Activated T-cell treated with anti-CD3 and anti-CD28 coated beads, Interleukin-2, amount 50 U/mL, for 72 hours (primary cell): ENCODE measurements around the gene SLC19A1. TPM values are rescaled to one million over a fixed set of nuclear protein-coding genes. Genes with fewer than 3 reads are reported as not detected.

ENCODE experiments used
- ATAC-seq, 2 donors: fragments of 150-1000 bp; cut with Tn5 transposase; replicated peaks in 1 of 2; 2 replicates each; pipeline ENCODE4 v1.10.0; 2021; ENCODE audit warnings: moderate library complexity in 2 of 2, mild to moderate bottlenecking in 1 of 2
- DNase-seq, 2 donors: peaks; one replicate each; pipeline ENCODE4 v3.0.0; 2021 to 2022; ENCODE audit warnings: mixed read lengths in 1 of 2
- H3K27ac Mint-ChIP-seq: one replicate; pipeline ENCODE4 v1.8.0; 2022; ENCODE audit warnings: mild to moderate bottlenecking, moderate library complexity, mixed read lengths
- H3K27me3 Mint-ChIP-seq: one replicate; pipeline ENCODE4 v1.8.0; 2022; ENCODE audit warnings: low read depth, mixed read lengths
- H3K36me3 Mint-ChIP-seq, 2 donors: one replicate each; pipeline ENCODE4 v1.8.0; 2022; ENCODE audit warnings: mixed read lengths in 2 of 2, mild to moderate bottlenecking in 1 of 2; ENCODE audit not compliant: insufficient read depth in 2 of 2
- H3K4me1 Mint-ChIP-seq: one replicate; pipeline ENCODE4 v1.8.0; 2022; ENCODE audit warnings: low read depth, mixed read lengths
- H3K4me3 Mint-ChIP-seq, 2 donors: one replicate each; pipeline ENCODE4 v1.8.0; 2022; ENCODE audit warnings: mild to moderate bottlenecking in 2 of 2, mixed read lengths in 2 of 2, moderate library complexity in 2 of 2
- H3K9me3 Mint-ChIP-seq, 2 donors: one replicate each; pipeline ENCODE4 v1.8.0; 2022; ENCODE audit warnings: mixed read lengths in 2 of 2
- total RNA-seq, 2 donors: library from RNA; stranded (reverse); gene quantifications; one replicate each; pipeline ENCODE4 v1.2.3, GENCODE V29; 2022

SLC19A1 gene
- total RNA-seq, 2 donors from 2014 or later = 30.4 to 40.1 TPM

DNA sequence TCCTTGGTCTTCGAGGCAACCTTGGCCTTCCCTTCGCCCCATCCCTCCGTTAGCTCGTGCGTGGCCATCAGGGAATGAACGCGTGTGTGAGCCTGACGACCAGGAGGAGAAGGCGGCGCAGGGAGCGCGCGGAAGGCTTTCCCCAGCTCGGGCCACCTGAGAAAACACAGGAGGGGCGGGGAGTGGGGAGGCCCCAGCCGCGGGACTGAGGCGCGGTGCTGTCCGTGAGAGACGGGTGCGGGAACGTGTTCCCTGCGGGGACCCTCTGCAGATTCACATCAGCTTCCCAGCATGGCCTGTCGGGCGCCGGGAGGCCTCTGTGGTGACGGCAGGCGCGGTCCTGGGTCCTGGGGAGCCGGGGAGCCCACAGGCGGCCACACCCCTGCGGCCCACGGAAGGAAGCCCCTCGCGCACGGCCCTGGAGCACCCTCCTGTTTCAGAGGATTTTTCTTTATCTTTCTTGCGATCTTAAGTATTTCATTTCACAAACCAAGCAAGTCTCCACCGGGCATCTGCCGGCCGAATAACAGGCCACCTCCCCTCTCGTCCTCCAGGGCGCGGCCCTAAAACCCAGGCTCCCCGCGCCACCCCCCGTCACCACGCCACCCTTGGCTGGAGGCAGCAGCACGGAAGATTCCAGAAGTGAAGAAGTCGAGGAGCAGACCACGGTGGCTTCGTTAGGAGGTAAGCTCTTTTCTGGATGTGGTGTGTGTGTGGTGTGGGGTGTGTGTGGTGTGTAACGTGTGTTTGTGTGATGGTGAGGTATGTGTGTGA lies 66.3 kb downstream of the SLC19A1 start:
- no peak overlapping the region for H3K27ac Mint-ChIP-seq
- ATAC-seq = no peak

DNA sequence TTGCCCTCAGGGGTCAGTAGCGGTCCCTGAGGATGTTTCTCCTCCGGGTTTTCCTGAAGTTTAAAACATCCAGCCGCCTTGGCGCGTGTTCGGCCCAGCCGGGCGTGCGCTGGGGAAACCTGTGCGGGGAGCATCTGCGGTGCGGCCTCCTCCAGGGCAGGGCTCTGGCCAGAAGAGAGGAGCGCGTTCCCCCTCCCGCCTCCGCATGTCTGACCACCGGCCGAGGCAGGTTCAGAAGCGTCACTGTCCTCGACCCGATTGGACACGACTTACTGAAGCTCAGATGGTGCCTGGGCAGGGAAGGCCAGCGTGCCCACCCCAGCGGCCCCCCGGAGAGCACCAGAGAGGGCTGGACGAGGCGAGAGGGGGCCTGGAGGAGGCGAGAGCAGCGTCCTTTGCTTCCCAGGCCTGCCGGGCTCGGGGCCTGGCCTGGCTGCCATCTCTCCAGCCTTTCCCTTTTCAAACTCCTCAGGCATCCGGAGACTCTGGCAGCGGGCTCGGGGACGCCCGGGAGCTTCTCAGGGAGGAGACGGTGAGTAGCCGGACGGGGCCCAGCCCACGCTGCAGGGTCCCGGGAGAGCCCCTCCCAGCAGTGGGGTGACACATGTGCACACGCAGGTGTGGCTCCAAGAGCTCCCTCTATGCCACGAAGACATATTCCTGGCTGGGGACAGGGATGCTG lies 67.1 kb downstream of the SLC19A1 start:
- H3K4me3 Mint-ChIP-seq = no peak overlapping the region
- no peak for DNase-seq
- peaks cover 0 to 1% of the 10 kb centered on the region in 2 donors for H3K36me3 Mint-ChIP-seq
- no peaks in the 10 kb centered on the region for H3K27me3 Mint-ChIP-seq
- peaks cover 29% of the 10 kb centered on the region for H3K4me1 Mint-ChIP-seq
- H3K9me3 Mint-ChIP-seq = peaks cover 3% of the 10 kb centered on the region in 2 donors
- no peak overlapping the region for H3K27ac Mint-ChIP-seq
- ATAC-seq = no peak

More for the DNA sequence above, 66.3 kb downstream of the SLC19A1 start:
- DNase-seq = no peak
- Mint-ChIP-seq H3K27me3 (no peaks in the 10 kb centered on the region), H3K36me3 (peaks cover 0 to 1% of the 10 kb centered on the region in 2 donors), H3K4me1 (peaks cover 28% of the 10 kb centered on the region), H3K4me3 (no peak overlapping the region), H3K9me3 (peaks cover 3% of the 10 kb centered on the region in 2 donors)

DNA sequence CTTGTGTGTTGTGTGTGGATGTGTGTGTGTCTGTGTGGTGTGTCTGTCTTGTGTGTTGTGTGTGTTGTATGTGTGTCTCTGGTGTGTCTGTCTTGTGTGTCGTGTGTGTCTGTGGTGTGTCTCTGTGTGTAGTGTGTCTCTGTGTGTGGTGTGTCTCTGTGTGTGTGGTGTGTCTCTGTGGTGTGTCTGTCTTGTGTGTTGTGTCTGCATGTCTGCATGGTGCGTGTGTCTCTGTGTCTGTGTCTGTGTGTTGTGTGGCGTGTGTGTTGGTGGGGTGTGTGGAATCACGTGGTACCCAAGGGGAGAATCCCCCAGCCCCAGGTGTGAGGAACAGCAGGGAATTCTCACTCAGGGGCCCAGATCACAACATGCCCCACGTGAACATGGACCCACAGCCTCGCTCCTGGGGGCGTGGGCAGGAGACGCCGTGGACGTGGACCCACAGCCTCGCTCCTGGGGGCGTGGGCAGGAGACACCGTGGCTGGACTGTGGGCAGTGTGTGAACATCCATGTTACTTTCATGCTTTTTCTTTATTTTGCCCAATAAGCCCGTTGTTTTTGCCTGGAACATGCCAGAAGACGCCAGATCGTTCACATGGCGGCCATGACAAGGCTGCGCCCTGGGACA lies 67.8 kb downstream of the SLC19A1 start:
- Mint-ChIP-seq H3K27ac (no peak overlapping the region), H3K36me3 (peaks cover 0 to 1% of the 10 kb centered on the region in 2 donors), H3K4me1 (peaks cover 28% of the 10 kb centered on the region), H3K27me3 (no peaks in the 10 kb centered on the region), H3K9me3 (peaks cover 3% of the 10 kb centered on the region in 2 donors), H3K4me3 (no peak overlapping the region)
- ATAC-seq (no peak), DNase-seq (no peak)

DNA sequence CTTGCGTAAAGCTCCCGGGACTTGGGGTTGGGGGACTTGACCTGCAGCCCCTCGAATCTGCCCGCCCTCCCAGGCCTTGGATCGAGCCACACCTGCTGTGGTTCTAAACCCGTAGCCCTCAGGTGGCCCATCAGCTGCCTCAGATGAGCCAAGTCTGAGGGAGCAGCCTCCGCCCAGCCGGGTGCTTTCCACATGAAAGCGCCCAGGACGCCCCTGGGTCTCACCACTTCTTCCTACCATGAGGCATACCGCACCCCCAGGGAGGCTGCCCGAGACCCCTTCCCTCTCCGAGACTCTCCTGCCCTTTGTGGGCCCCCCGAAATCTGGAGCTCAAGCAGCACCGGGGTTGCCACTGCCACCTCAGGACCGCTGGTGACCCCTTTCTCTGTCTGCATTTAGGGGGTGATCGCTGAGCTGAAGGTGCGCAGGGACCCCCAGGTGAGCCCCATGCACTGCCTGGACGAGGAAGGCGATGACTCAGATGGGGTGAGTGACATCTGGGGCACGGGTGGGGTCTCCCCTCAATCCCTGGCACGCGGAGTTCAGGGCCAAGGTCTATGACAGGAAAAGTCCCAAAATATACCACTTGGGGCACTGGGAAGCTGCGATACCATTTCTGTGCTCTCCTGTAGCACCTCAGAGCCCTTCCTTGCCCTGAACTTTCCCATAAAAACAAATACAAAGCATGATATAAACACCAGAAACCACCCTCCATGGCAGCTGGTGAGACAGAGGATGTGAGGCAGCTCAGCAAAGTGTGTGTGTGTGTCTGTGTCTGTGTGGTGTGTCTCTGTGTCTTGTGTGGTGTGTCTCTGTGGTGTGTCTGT lies 68.5 kb downstream of the SLC19A1 start:
- Mint-ChIP-seq H3K27ac (no peak overlapping the region), H3K4me1 (peaks cover 24% of the 10 kb centered on the region), H3K27me3 (no peaks in the 10 kb centered on the region), H3K36me3 (peaks cover 0 to 1% of the 10 kb centered on the region in 2 donors), H3K4me3 (no peak overlapping the region), H3K9me3 (peaks cover 3% of the 10 kb centered on the region in 2 donors)
- DNase-seq (no peak), ATAC-seq (no peak)

DNA sequence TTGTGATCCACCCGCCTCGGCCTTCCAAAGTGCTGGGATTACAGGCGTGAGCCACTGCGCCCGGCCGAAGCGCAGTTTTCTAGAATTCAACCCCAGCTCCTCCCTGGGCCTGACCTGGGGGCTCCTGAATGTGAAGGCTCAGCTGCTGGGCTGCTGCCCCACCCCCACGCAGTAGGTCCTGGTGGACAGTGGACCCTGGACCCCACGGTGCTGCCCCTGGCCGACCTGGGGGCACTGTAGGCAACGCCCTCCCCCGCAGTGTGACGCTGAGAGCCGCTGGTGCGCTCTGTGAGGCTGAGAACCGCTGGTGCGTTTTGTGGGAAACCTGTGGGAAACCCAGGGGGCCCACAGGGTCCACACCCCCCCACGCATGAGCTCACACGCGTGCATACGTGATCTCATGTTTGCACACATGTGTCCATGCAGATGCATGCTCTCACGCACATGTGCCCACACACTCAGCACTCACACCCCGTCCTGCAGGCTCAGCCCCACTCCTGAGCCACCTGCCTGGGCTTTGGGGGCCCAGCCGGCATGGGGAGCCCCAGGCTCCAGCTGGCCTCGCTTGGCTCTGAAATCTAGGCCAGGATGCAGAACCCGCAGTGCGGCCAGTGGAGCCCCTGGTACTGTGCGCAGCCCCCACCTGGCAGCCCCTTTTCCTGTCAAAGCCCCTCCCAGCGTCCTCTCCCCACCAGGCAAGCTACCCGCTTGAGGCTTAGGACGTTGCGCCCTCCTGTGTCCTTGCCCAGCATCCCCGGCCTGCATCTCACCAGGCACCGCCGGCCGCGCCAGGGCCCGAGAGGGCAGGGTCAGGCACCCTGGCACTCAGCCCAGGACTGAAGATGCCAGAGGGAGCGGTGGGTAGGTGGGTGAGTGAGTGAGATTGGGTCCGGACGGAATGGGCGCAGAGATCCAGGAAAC lies 69.5 kb downstream of the SLC19A1 start:
- H3K9me3 Mint-ChIP-seq = peaks cover 3% of the 10 kb centered on the region in 2 donors
- no peak overlapping the region for H3K27ac Mint-ChIP-seq
- DNase-seq (no peak), ATAC-seq (no peak)
- H3K4me1 Mint-ChIP-seq = peaks cover 14% of the 10 kb centered on the region
- peaks cover 0 to 1% of the 10 kb centered on the region in 2 donors for H3K36me3 Mint-ChIP-seq
- H3K4me3 Mint-ChIP-seq = no peak overlapping the region
- H3K27me3 Mint-ChIP-seq = no peaks in the 10 kb centered on the region

DNA sequence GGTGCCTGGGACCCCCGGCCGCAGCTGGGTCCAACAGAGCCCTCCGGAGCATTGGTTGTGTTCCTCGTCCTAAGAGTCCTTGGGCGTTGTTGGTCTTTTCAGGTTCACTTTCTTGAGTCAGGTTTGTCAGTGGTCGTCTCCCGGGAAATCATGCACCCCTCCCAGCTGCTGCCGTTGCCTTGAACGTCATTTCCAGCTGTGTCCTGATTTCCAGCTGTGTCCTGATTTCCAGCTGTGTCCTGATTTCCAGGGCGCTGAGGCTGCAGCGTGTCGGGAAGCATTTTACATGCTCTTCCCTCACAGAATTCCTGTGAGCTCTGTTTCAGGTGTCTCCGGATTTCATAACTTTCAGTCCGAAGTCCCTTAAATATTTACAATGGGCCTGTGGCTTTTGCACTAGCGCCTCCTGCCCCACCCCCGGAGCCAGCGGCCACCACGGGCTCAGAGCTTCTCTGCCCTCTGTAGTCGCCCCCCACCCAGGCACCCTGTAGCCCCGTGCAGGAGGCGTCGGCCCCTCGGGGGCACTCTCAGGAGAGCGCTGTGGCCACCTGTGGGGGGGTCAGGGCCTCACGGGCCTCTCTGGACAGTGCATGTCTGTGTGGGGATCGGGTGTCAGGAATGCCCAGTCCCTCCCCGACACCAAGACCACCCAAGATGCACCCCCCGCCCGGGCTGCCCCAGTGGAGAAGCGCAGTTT lies 70.6 kb downstream of the SLC19A1 start:
- H3K4me3 Mint-ChIP-seq = no peak overlapping the region
- no peak overlapping the region for H3K27ac Mint-ChIP-seq
- no peaks in the 10 kb centered on the region for H3K27me3 Mint-ChIP-seq
- H3K4me1 Mint-ChIP-seq = peaks cover 13% of the 10 kb centered on the region
- ATAC-seq (no peak), DNase-seq (no peak)
- H3K36me3 Mint-ChIP-seq = peaks cover 0 to 1% of the 10 kb centered on the region in 2 donors
- peaks cover 3% of the 10 kb centered on the region in 2 donors for H3K9me3 Mint-ChIP-seq

DNA sequence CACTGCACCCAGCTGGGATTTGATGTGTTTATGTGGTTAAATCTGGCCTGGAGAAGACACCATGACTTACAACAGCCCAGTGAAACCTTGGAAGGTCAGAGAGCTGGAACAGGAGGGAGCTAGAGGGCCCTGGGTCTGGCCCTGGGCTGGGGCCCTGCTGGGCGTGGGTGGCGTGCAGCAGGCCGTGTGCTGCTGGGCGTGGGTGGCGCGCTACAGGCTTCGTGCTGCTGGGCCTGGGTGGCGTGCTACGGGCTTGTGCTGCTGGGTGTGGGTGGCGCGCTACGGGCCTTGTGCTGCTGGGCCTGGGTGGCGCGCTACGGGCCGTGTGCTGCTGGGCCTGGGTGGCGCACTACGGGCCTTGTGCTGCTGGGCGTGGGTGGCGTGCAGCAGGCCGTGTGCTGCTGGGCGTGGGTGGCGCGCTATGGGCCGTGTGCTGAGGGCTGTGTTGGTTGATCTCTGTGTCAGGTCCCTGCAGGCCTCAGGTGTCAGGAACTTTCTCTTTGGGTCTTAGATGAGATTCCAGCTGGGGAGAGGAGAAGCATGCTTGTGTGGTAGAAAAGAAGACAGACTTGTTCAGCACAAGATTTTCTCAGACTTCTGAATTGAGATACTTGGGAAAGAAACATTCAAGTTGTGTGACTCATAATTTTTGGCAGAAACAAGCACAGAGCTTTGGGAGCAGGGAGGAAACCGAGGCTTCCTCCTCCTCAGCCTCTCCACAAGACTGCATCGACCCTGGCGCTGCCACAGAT lies 71.3 kb downstream of the SLC19A1 start:
- H3K27ac Mint-ChIP-seq = no peak overlapping the region
- H3K4me1 Mint-ChIP-seq = peaks cover 9% of the 10 kb centered on the region
- H3K27me3 Mint-ChIP-seq = no peaks in the 10 kb centered on the region
- peaks cover 0 to 1% of the 10 kb centered on the region in 2 donors for H3K36me3 Mint-ChIP-seq
- H3K9me3 Mint-ChIP-seq = peaks cover 3% of the 10 kb centered on the region in 2 donors
- ATAC-seq (peak in 1 of 2 donors; percentile 76), DNase-seq (peak in 1 of 2 donors; percentile 26)
- peak overlapping the region in 1 of 2 donors; percentile 39 for H3K4me3 Mint-ChIP-seq

DNA sequence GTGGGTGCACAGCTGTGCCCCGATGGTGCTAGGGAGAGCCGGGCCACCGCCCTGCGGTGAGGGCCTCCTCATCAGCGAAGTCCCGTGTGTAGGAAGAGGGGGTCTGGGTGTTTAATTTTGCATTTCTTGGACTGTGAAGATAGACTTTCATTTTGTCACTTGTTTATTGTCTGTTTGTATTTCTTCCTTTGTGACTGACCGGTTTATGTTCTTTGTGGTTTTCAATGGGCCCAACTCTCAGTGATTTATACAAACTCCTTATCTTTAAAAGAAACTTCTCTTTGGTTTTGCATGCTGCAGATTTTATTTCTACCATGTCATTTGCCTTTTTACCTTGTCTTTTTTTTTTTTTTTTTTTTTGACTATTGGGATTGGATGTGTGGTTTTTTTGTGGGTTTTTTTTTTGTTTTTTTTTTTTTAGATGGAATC lies 72.1 kb downstream of the SLC19A1 start:
- peaks cover 9% of the 10 kb centered on the region for H3K4me1 Mint-ChIP-seq
- ATAC-seq = no peak
- DNase-seq = no peak

DNA sequence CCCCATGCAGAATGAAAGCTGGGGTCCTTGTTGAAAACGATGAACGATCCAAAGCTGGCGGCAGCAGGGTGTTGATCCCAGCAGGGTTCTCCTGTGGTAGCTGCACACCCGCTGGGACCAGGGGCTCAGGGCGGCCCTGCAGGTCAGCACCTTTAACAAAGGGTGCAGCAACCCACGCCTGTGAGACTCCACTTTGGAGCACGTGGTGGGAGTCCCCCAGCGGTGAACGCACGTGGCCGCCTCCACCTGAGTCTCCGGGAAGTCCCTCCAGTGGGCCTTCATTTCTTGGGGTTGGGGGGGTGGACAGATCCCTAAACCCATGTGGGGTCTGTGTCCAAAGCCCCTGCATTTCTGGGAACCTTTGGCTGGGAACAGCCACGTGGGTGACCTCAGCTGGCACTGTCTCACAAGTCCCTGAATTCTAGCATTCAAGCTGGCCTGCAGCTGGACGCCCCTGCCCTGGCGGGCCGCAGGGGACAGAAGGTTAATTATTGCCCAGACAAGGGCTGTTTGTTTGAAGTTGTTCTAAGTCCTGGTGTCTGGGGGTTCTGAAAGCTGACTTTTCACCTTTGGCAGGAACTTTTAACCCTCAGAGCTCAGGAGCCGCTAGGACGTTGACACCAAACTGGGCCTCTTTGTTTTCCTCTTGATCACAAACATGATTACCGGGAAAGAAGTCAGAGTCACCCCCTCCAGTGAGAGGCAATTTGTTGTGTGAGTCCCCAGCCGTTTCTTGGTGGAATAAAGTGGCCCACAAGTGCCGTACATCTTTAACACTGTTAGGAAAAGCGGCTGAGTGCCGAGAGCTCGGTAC lies 72.8 kb downstream of the SLC19A1 start:
- H3K27me3 Mint-ChIP-seq = no peaks in the 10 kb centered on the region
- no peak overlapping the region for H3K27ac Mint-ChIP-seq
- H3K4me3 Mint-ChIP-seq = no peak overlapping the region
- peaks cover 3% of the 10 kb centered on the region in 2 donors for H3K9me3 Mint-ChIP-seq
- no peak for DNase-seq
- H3K4me1 Mint-ChIP-seq = peaks cover 9% of the 10 kb centered on the region
- H3K36me3 Mint-ChIP-seq = peaks cover 0 to 1% of the 10 kb centered on the region in 2 donors
- ATAC-seq = no peak

More for the DNA sequence above, 72.1 kb downstream of the SLC19A1 start:
- H3K4me3 Mint-ChIP-seq = no peak overlapping the region
- peaks cover 0 to 1% of the 10 kb centered on the region in 2 donors for H3K36me3 Mint-ChIP-seq
- H3K27me3 Mint-ChIP-seq = no peaks in the 10 kb centered on the region
- H3K9me3 Mint-ChIP-seq = peaks cover 3% of the 10 kb centered on the region in 2 donors
- no peak overlapping the region for H3K27ac Mint-ChIP-seq

DNA sequence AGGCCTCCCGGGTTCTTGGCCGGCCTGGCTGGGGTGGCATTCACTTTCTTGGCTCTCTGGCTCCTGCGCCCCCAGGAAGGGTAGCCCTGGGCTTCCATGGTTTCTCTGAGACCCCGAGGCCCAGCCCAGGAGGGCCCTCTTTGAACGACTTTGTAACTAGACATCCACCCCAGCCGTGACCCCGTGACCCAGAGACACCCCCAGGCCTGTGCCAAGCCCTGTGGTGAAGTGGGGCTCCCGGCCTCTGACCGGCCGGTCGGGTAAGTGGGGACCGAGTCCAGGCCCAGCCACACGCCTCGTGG lies 73.3 kb downstream of the SLC19A1 start:
- no peak overlapping the region for H3K27ac Mint-ChIP-seq
- no peak overlapping the region for H3K4me3 Mint-ChIP-seq
- no peaks in the 10 kb centered on the region for H3K27me3 Mint-ChIP-seq
- DNase-seq (no peak), ATAC-seq (no peak)
- no peaks in the 10 kb centered on the region for H3K36me3 Mint-ChIP-seq
- H3K4me1 Mint-ChIP-seq = peaks cover 9% of the 10 kb centered on the region
- no peaks in the 10 kb centered on the region for H3K9me3 Mint-ChIP-seq
